HG03060 (cell line): Measurements from ENCODE around the gene ATAD3A.
"Not testable (repeated sequence)": the region's sequence is repeated elsewhere in the genome, so short reads cannot be mapped to it uniquely, and the experiment has no call there.

Experiments
- ATAC-seq: cut with Tn5 transposase; IDR thresholded peaks from one replicate; pipeline ENCODE4 v1.9.1; 2021; ENCODE audit warnings: low read depth, moderate number of reproducible peaks; ENCODE audit not compliant: unreplicated experiment

The ATAD3A gene

DNA sequence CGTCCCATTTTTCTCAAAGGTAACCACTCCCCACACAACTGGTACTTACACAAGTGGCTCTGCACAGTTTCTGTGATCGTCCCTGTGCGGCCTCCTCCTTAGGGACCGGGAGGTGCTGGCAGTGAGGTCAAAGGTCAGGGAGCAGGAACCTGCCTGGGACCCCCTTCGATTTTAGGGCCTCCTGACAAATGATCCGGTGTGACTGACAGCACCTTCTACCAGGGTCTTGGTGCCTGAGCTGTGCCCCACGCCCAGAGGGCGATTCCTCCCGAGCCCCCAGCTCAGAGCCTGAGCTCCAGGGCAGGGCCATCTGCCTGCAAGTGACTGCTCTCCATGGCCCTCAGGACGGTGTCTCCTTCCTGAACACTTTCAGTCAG is 40.3 kb downstream of the ATAD3A start:
- no peak for ATAC-seq

- ATAC-seq, result no peak
These were observed 42.0 kb downstream of the ATAD3A start for GRCh38 chr1:1553821-1554494.

DNA sequence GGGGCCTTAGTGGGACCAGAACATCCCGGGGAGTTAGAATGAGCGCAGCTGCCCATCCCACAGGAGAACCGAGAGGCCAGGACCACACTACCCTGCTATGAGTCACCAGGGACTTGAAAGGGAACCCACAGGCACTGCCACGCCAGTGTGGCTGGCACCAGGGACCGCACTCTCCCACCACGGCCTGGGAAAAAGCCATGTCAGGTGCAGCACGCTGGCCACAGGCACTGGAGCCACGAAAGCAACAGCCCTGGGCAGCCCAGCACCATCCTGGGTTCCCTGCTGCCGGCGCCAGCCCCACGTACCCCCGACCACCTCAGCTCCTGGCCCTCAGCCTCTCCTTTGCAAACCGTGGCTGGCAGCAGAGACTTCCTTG is 42.6 kb downstream of the ATAD3A start:
- ATAC-seq, result no peak

DNA sequence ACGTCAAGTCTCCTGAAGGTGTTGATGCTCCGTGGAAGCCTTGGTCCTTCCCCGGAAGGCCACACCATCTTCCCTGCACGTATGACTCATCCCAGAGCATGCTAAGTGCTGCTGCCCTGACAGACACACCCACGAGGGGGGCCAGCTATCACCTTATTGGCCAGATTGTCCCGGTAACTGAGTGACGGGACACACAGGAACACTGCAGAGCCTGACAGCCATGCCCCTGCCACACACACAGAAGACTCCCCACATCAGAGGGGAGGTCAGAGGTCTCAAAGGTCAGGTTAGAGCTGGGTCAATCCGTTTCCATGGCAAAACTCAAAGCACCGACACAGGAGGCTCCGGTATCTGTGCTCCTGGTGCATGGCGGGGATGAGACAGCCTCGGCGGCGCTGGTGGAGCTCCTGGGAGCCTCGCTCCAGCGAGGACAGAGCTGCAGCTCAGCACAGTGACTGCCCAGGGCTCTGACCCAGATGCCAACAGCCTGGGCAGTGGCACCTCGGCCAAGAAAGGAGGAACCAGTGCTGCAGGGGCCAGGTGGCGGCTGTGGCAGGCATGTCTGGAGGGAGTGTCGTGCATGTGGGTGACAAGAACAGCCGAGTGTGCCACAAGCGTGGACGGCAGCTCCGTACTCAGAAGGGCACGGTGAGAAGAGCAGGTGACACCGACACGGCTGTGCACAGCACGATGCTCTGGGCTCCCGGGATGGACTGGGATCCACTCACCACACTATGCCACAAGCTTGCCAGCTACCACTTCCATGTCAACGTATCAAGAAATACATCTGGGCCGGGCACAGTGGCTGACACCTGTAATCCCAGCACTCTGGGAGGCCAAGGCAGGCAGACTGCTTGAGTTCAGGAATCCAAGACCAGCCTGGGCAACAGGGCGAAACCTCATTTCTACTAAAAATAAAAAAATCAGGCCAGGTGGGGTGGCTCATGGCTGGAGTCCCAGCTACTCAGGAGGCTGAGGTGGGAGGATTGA is 43.3 kb downstream of the ATAD3A start:
- no peak for ATAC-seq

DNA sequence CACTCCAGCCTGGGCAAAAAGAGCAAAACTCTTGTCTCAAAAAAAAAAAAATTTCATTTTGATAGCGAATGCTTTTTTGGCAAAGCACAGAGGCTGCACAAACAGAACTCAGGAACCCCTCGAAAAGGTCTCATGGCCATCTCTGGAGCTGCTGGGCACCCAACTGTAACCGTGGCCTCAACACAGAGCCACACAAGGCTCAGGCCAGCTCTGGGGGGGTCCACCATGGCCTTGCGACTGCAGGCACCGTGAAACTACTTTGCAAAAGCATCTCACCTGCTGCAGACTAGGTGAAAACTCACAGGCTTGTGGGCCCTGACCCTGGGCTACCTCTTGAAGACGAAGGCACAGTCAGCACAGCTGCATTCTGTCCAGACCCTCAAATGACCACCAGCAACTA is 44.5 kb downstream of the ATAD3A start:
- no peak for ATAC-seq

DNA sequence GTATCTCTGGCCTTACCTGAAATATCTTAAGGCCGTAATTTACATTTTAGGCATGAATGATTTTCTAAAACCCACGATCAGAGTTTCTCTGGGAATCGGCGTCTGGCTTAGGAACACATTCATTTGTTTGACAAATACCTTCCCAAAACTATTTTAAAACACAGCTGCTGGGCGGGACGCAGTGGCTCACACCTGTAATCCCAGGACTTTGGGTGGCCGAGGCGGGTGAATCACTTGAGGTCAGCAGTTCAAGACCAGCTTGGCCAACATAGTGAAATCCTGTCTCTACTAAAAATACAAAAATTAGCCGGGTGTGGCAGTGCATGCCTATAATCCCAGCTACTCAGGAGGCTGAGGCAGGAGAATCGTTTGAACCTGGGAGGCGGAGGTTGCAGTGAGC is 45.0 kb downstream of the ATAD3A start:
- ATAC-seq, result not testable (repeated sequence)

GRCh38 chr1:1557688-1558087 is 45.7 kb downstream of the ATAD3A start:
- ATAC-seq, result not testable (repeated sequence)

GRCh38 chr1:1558591-1558990 is 46.6 kb downstream of the ATAD3A start:
- no peak for ATAC-seq

DNA sequence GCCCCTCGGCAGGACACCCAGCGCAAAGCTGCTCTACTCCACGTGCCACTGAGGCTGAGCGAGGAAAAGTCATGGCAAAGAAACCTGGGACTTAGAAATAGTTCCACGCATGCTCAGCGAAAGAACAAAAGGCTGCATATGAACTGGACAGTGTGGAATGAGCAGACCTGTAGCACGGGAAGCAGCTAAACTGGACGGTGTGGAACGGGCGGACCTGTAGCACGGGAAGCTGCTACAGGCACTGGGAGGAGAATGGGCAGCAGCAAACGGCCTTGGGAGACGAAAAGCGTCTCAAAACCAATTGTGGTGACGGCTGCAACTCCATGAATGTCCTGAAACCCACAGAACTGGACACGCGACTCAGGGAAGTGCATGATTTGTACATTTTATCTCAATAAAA is 47.1 kb downstream of the ATAD3A start:
- ATAC-seq, result no peak

GRCh38 chr1:1560178-1560577 is 48.2 kb downstream of the ATAD3A start:
- no peak for ATAC-seq

GRCh38 chr1:1561801-1562470 is 50.0 kb downstream of the ATAD3A start:
- no peak for ATAC-seq

GRCh38 chr1:1562556-1563195 is 50.7 kb downstream of the ATAD3A start:
- no peak for ATAC-seq

DNA sequence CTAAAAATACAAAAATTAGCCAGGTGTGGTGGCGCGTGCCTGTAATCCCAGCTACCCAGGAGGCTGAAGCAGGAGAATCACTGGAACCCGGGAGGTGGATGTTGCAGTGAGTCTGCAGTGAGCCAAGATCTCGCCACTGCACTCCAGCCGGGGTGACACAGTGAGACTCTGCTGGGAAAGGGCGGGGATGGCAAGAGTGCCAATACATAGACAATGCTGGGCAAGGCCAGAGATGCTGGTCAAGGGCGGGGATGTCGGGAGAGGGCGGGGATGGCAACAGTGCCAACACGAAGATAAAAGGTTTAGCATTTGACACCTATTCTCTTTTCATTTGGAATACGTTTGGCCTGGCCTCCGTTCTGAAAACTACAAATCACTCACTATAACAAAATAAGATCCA is 51.7 kb downstream of the ATAD3A start:
- no peak for ATAC-seq

GRCh38 chr1:1564268-1564667 is 52.3 kb downstream of the ATAD3A start:
- no peak for ATAC-seq

- ATAC-seq, result no peak
These were observed 53.4 kb downstream of the ATAD3A start for GRCh38 chr1:1565340-1565739.

DNA sequence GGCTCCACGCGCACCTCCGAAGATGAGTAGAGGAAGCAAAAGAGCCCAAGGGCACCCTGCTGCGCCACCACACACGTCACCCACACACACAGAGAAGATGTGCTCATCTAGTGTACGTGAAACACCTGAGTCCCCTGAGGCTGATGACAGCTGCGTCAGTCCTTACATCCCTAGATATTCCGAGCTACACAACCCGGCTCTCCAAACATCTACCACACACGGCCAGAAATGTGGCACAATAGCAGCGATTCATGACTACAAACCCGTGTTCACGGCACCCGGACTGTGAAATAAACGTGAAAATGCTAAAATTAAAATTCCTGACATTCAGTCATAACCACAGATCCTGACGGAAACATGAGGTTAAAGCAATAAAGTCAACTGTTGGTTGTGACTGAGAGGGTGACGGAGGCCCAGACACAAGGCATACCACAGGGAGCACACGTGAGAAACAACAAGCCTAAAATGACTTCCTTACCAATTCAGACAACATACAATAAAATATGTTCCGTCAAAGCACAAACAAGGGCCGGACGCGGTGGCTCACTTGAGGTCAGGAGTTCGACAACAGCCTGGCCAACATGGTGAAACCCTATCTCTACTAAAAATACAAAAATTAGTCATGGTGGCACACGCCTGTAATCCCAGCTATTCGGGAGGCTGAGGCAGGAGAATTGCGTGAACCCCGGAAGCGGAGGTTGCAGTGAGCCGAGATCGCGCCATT is 55.4 kb downstream of the ATAD3A start:
- ATAC-seq, result no peak

GRCh38 chr1:1567891-1568291 is 55.9 kb downstream of the ATAD3A start:
- ATAC-seq, result no peak

- ATAC-seq, result no peak
These were observed 57.4 kb downstream of the ATAD3A start for GRCh38 chr1:1569341-1569740.

GRCh38 chr1:1573843-1574720 is 62.1 kb downstream of the ATAD3A start:
- peak; percentile 33 for ATAC-seq
